Calu3 (cell line): ENCODE measurements around the gene VPS51. TPM values are rescaled to one million over a fixed set of nuclear protein-coding genes. Genes with fewer than 3 reads are reported as not detected.

ENCODE experiments used
- BruUV-seq: library from RNA; stranded (reverse); fragments of 400-500 nt; replicated peaks from 2 replicates; lab custom pipeline; 2021; lab: Mats Ljungman, UMichigan
- CTCF ChIA-PET: fragments of 300-600 bp; sonication (Branson Sonifier 250); formaldehyde crosslinking; loops from one replicate; lab custom pipeline; 2022; ENCODE audit warnings: antibody characterized with exemption; lab: Charles Lee
- DNase-seq: peaks from one replicate; pipeline ENCODE4 v3.0.0; 2022
- H3K27ac Mint-ChIP-seq: one replicate; pipeline ENCODE4 v1.8.0; 2022; ENCODE audit warnings: mixed read lengths; ENCODE audit not compliant: unreplicated experiment
- H3K27me3 Mint-ChIP-seq: one replicate; pipeline ENCODE4 v1.8.0; 2022; ENCODE audit warnings: mixed read lengths; ENCODE audit not compliant: unreplicated experiment
- H3K36me3 Mint-ChIP-seq: one replicate; pipeline ENCODE4 v1.8.0; 2022; ENCODE audit warnings: mild to moderate bottlenecking, moderate library complexity, mixed read lengths; ENCODE audit not compliant: insufficient read depth, unreplicated experiment
- H3K4me1 Mint-ChIP-seq: one replicate; pipeline ENCODE4 v1.8.0; 2022; ENCODE audit warnings: mild to moderate bottlenecking, low read depth, mixed read lengths; ENCODE audit not compliant: unreplicated experiment
- H3K4me3 Mint-ChIP-seq: one replicate; pipeline ENCODE4 v1.8.0; 2022; ENCODE audit warnings: mild to moderate bottlenecking, low read depth, moderate library complexity, mixed read lengths; ENCODE audit not compliant: unreplicated experiment
- H3K9me3 Mint-ChIP-seq: one replicate; pipeline ENCODE4 v1.8.0; 2022; ENCODE audit warnings: low read depth, mixed read lengths; ENCODE audit not compliant: unreplicated experiment
- CTCF ChIP-seq: fragments of 200-600 bp; IDR thresholded peaks from one replicate; pipeline ENCODE4 v1.8.0; 2022; ENCODE audit warnings: antibody characterized with exemption; ENCODE audit not compliant: unreplicated experiment
- intact Hi-C: fragments of 100-400 bp; cut with micrococcal nuclease; formaldehyde crosslinking; loops from one replicate; pipeline ENCODE4 v1.10.0; 2022; ENCODE audit not compliant: unreplicated experiment
- total RNA-seq: library from RNA; stranded (reverse); gene quantifications from 2 replicates; pipeline ENCODE4 v1.2.3, GENCODE V29; 2022

Gene VPS51
- total RNA-seq, 1 experiment from 2014 or later: 78.1 TPM

DNA sequence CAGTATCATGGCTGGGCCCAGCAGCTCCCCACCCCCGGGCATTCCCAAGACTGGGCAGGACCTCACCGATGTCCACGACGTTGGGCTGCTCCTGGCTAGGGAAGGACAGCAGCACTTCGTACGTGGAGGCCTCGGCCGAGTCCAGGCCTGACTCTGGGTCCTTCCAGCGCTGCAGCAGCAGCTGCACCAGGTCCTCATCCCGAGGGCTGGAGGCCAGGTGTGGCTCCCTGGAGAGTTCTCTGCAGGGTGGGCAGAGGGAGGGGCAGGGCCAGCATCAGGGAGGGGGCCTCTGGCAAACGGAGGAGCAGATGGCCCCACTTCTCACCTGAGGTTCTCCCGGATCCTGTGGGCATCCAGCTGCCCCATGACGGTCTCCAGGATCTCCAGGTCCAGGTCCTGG, 38.0 kb upstream of the VPS51 start:
- H3K9me3 Mint-ChIP-seq: no peaks in the 10 kb centered on the region
- CTCF ChIA-PET: no interaction called here
- DNase-seq: no peak
- H3K36me3 Mint-ChIP-seq: peaks cover 10% of the 10 kb centered on the region
- peaks cover 28% of the 10 kb centered on the region for H3K27me3 Mint-ChIP-seq
- intact Hi-C loops: no loop called here
- BruUV-seq: no TSS peak
- no peak overlapping the region for H3K27ac Mint-ChIP-seq
- H3K4me1 Mint-ChIP-seq: no peaks in the 10 kb centered on the region
- TF ChIP-seq CTCF: no peak
- no peak overlapping the region for H3K4me3 Mint-ChIP-seq

DNA sequence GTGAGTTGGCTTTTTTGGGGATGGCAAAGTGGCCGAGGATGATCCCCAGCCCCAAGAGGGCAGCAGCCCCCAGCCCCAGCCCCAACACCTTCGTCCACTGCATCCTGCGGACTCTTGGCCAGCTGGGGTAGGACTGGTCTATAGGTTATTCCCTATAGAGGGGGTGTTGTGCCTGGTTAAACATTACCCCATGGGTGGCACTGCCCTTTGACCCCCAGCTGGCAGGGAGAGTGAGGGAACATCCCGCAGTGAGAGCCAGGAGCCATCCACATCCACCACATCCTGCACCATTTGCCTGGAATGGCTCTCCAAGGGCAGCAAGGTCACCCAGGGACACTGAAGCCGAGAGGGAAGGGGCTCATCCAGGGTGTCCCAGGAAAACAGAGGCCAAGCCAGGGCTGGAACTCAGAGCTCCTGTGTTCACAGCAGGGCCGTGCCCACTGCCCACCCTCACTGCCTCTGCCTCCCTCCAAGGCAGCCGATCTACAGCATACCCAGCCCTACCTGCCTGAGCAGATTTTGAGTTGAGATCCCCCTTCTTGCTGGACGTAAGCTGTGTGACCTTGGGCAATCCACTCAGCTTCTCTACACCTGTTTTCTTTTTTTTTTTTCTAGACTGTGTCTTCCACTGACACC, 37.5 kb upstream of the VPS51 start, which contains the start of gene NAALADL1:
NAALADL1 (minus strand) TSS at position 135 of the 636 bp plus-strand sequence; CDS start at position 103, 32 bp downstream.
- no peaks in the 10 kb centered on the region for H3K4me1 Mint-ChIP-seq
- no peaks in the 10 kb centered on the region for H3K9me3 Mint-ChIP-seq
- no TSS peak for BruUV-seq
- H3K27me3 Mint-ChIP-seq: peaks cover 26% of the 10 kb centered on the region
- no peak for DNase-seq
- H3K27ac Mint-ChIP-seq: no peak within 1 kb of the TSS
- H3K4me3 Mint-ChIP-seq: no peak within 1 kb of the TSS
- TF ChIP-seq CTCF: no peak
- CTCF ChIA-PET: interaction anchor here (0.7 kb wide), 1 partner anchor 43 kb away, joined by 3 read pairs; no protein-coding TSS in a partner anchor
- H3K36me3 Mint-ChIP-seq: peaks cover 10% of the 10 kb centered on the region
- intact Hi-C loops: no loop called here

DNA sequence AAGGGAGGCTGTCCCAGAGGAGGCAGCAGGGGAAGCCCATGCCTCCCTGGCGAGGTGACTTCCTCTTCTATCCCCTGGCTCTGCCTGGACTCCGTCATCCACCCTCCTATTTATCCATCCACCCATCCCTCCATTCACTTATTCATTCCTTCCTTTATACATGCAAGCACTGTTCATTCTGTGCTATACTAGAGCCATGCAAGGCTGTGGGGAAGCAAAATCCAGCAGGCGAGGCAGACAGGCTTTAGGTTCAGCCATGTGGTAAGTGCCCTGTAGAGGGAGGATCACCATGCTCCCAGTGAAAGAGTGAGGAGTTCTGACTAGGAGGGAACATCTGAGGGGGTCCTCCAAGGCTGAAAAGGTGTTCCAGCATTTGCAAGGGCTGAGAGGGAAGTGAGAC, 36.5 kb upstream of the VPS51 start:
- intact Hi-C loops: no loop called here
- Mint-ChIP-seq H3K27ac (no peak overlapping the region), H3K36me3 (peaks cover 13% of the 10 kb centered on the region), H3K27me3 (peaks cover 16% of the 10 kb centered on the region), H3K4me3 (no peak overlapping the region), H3K4me1 (no peaks in the 10 kb centered on the region), H3K9me3 (no peaks in the 10 kb centered on the region)
- CTCF ChIA-PET: no interaction called here
- no TSS peak for BruUV-seq
- no peak for TF ChIP-seq CTCF
- DNase-seq: no peak

GRCh38 chr11:65059959-65060824, 35.8 kb upstream of the VPS51 start:
- no TSS peak for BruUV-seq
- intact Hi-C loops: no loop called here
- Mint-ChIP-seq H3K4me1 (no peaks in the 10 kb centered on the region), H3K36me3 (peaks cover 14% of the 10 kb centered on the region), H3K4me3 (no peak overlapping the region), H3K27ac (no peak overlapping the region), H3K9me3 (no peaks in the 10 kb centered on the region), H3K27me3 (peaks cover 13% of the 10 kb centered on the region)
- no peak for DNase-seq
- CTCF ChIA-PET: no interaction called here
- no peak for TF ChIP-seq CTCF
